Panc1 (cell line): ENCODE measurements around the gene RNF43.

Experiments used
- CTCF ChIP-seq: fragments of 450-650 bp; IDR thresholded peaks from 2 replicates; pipeline ENCODE4 v1.5.1; 2017; ENCODE audit warnings: mild to moderate bottlenecking
- POLR2AphosphoS5 ChIP-seq: IDR thresholded peaks from 2 replicates; pipeline ENCODE4 v1.6.1; 2012; ENCODE audit warnings: mild to moderate bottlenecking, low read depth, low read length, moderate library complexity
- REST ChIP-seq, 2 experiments: IDR thresholded peaks; 2 replicates each; pipeline ENCODE4 v1.6.1; 2011 to 2012; ENCODE audit warnings: low read depth in 2 of 2, control low read depth in 1 of 2, low read length in 1 of 2, mild to moderate bottlenecking in 1 of 2, moderate library complexity in 1 of 2; ENCODE audit not compliant: insufficient read depth in 1 of 2
- SIN3A ChIP-seq: IDR thresholded peaks from 2 replicates; pipeline ENCODE4 v1.6.1; 2012; ENCODE audit warnings: low read depth, mild to moderate bottlenecking, low read length, moderate library complexity, borderline replicate concordance; ENCODE audit not compliant: insufficient read depth

GRCh38 chr17:58388302-58389190 lies 28.8 kb downstream of the RNF43 start:
- TF ChIP-seq POLR2AphosphoS5, result no peak
- no peak for TF ChIP-seq CTCF
- TF ChIP-seq SIN3A, result no peak
- TF ChIP-seq REST (IDR thresholded peaks at IDR 0.05; ENCODE audit: insufficient read depth in 1 of 2, low read depth in 2 of 2, low read length in 1 of 2), result no peak
